SK-N-SH (cell line): ENCODE data around the gene S100B. TPM values are rescaled to one million over a fixed set of nuclear protein-coding genes. Genes with fewer than 3 reads are reported as not detected.

Experiments used
- CTCF ChIA-PET: fragments of 300-600, 350-600 bp; formaldehyde crosslinking; extraction: SDS; loops from one replicate; lab custom pipeline; 2021; lab: Yijun Ruan, JAX
- POLR2A ChIA-PET: fragments of 350-600 bp; sonication (Branson Sonifier 250); formaldehyde crosslinking; extraction: SDS; loops from one replicate; lab custom pipeline; 2020; ENCODE audit warnings: antibody characterized with exemption, inconsistent platforms; lab: Yijun Ruan, JAX
- DNase-seq: peaks from one replicate; pipeline ENCODE4 v3.0.0; 2012
- H2AFZ ChIP-seq: fragments of 200-600 bp; sonication (generic); 2 replicates; pipeline ENCODE4 v1.8.1; 2016; ENCODE audit warnings: antibody characterized with exemption, mild to moderate bottlenecking, low read depth
- H3F3A ChIP-seq: fragments of 200-600 bp; sonication (generic); replicated peaks from 2 replicates; pipeline ENCODE3; 2016; ENCODE audit warnings: antibody characterized with exemption, mild to moderate bottlenecking; ENCODE audit not compliant: insufficient read depth
- H3K27ac ChIP-seq, 2 experiments: fragments of 200-500 bp in 1 of 2; fragments of 200-600 bp in 1 of 2; sonication (Bioruptor generic) in 1 of 2; sonication (generic), shearing (Covaris generic) in 1 of 2; 2 replicates each; pipeline versions ENCODE4 v1.5.1 to v1.6.1; 2014 to 2016; ENCODE audit warnings: low read depth in 2 of 2, inconsistent platforms in 1 of 2, low read length in 1 of 2, mild to moderate bottlenecking in 1 of 2, mixed read lengths in 1 of 2
- H3K27me3 ChIP-seq: fragments of 200-600 bp; sonication (generic), shearing (Covaris generic); 2 replicates; pipeline ENCODE4 v1.6.1; 2016; ENCODE audit warnings: mixed run types; ENCODE audit not compliant: insufficient read depth
- H3K36me3 ChIP-seq, 2 experiments: fragments of 200-500 bp in 1 of 2; fragments of 200-600 bp in 1 of 2; sonication (Bioruptor generic) in 1 of 2; sonication (generic) in 1 of 2; replicated peaks in 1 of 2; 2 replicates each; pipeline versions ENCODE3 to v1.5.1; 2014 to 2016; ENCODE audit warnings: low read length in 1 of 2, mild to moderate bottlenecking in 1 of 2; ENCODE audit not compliant: insufficient read depth in 2 of 2, control insufficient read depth in 1 of 2
- H3K4me1 ChIP-seq, 2 experiments: fragments of 200-500 bp in 1 of 2; fragments of 200-600 bp in 1 of 2; sonication (Bioruptor generic) in 1 of 2; sonication (generic), shearing (Covaris generic) in 1 of 2; 2 replicates each; pipeline versions ENCODE4 v1.5.1 to v1.6.1; 2014 to 2016; ENCODE audit warnings: low read depth in 1 of 2, low read length in 1 of 2, mixed run types in 1 of 2; ENCODE audit not compliant: insufficient read depth in 2 of 2, control insufficient read depth in 1 of 2
- H3K4me2 ChIP-seq: fragments of 200-600 bp; sonication (generic), shearing (Covaris generic); 2 replicates; pipeline ENCODE4 v1.6.1; 2017; ENCODE audit warnings: mixed run types
- H3K4me3 ChIP-seq, 2 experiments: fragments of 200-500 bp in 1 of 2; fragments of 200-600 bp in 1 of 2; sonication (Bioruptor generic) in 1 of 2; sonication (generic), shearing (Covaris generic) in 1 of 2; 2 replicates each; pipeline versions ENCODE4 v1.5.1 to v1.8.1; 2014 to 2016; ENCODE audit warnings: low read depth in 2 of 2, inconsistent platforms in 1 of 2, low read length in 1 of 2, mild to moderate bottlenecking in 1 of 2, mixed read lengths in 1 of 2, moderate library complexity in 1 of 2
- H3K79me2 ChIP-seq: fragments of 200-600 bp; sonication (generic); 2 replicates; pipeline ENCODE4 v1.8.1; 2017; ENCODE audit warnings: mild to moderate bottlenecking; ENCODE audit not compliant: insufficient read depth
- H3K9ac ChIP-seq: fragments of 200-600 bp; sonication (generic); 2 replicates; pipeline ENCODE4 v1.6.1; 2017; ENCODE audit warnings: mixed run types
- H3K9me2 ChIP-seq: fragments of 200-600 bp; sonication (generic); 2 replicates; pipeline ENCODE4 v1.6.1; 2017; ENCODE audit warnings: mixed run types
- H3K9me3 ChIP-seq: fragments of 200-600 bp; sonication (generic); 2 replicates; pipeline ENCODE4 v1.6.1; 2017; ENCODE audit warnings: mixed run types, mild to moderate bottlenecking, moderate library complexity
- H4K20me1 ChIP-seq: fragments of 200-600 bp; sonication (generic); 2 replicates; pipeline ENCODE4 v1.6.1; 2017; ENCODE audit warnings: mild to moderate bottlenecking, mixed run types; ENCODE audit not compliant: insufficient read depth
- CHD2 ChIP-seq: fragments of 150-350 bp; IDR thresholded peaks from 2 replicates; pipeline ENCODE4 v1.6.1; 2018; ENCODE audit warnings: low read length; ENCODE audit not compliant: partially characterized antibody
- ELF1 ChIP-seq: IDR thresholded peaks from 2 replicates; pipeline ENCODE4 v1.4.0; 2012
- EP300 ChIP-seq, 2 experiments: IDR thresholded peaks; 2 replicates each; pipeline versions ENCODE4 v1.4.0 to v1.6.1; 2012; ENCODE audit warnings: borderline replicate concordance in 1 of 2, low read depth in 1 of 2, low read length in 1 of 2
- EZH2phosphoT487 ChIP-seq: fragments of 200-600 bp; sonication (generic); IDR thresholded peaks from 2 replicates; pipeline ENCODE4 v1.6.1; 2017; ENCODE audit warnings: low read depth, mixed run types, mild to moderate bottlenecking, antibody characterized with exemption, moderate library complexity, borderline replicate concordance
- FOSL2 ChIP-seq: IDR thresholded peaks from 2 replicates; pipeline ENCODE4 v1.4.0; 2012; ENCODE audit warnings: low read depth, mild to moderate bottlenecking, moderate library complexity, borderline replicate concordance
- FOXJ3 ChIP-seq: sonication (generic); formaldehyde crosslinking; IDR thresholded peaks from 2 replicates; pipeline ENCODE4 v1.5.1; 2020; ENCODE audit warnings: mild to moderate bottlenecking, missing genetic modification reagents
- MXI1 ChIP-seq: IDR thresholded peaks from 2 replicates; pipeline ENCODE4 v1.6.1; 2012; ENCODE audit warnings: mild to moderate bottlenecking, low read depth, low read length, improper control_type of control experiment
- NFIC ChIP-seq: IDR thresholded peaks from 2 replicates; pipeline ENCODE4 v1.4.0; 2012; ENCODE audit warnings: borderline replicate concordance
- NRF1 ChIP-seq: IDR thresholded peaks from 2 replicates; pipeline ENCODE4 v1.6.1; 2012; ENCODE audit warnings: low read depth, mild to moderate bottlenecking, low read length
- RCOR1 ChIP-seq: fragments of 150-350 bp; IDR thresholded peaks from 2 replicates; pipeline ENCODE4 v1.6.1; 2017; ENCODE audit warnings: antibody characterized with exemption, low read length
- RFX5 ChIP-seq: IDR thresholded peaks from 2 replicates; pipeline ENCODE4 v1.6.1; 2012; ENCODE audit warnings: mild to moderate bottlenecking, improper control_type of control experiment, low read length
- SMC3 ChIP-seq: IDR thresholded peaks from 2 replicates; pipeline ENCODE4 v1.6.1; 2012; ENCODE audit warnings: low read depth, low read length, improper control_type of control experiment
- TCF12 ChIP-seq: IDR thresholded peaks from 2 replicates; pipeline ENCODE4 v1.4.0; 2012
- TEAD4 ChIP-seq: IDR thresholded peaks from 2 replicates; pipeline ENCODE4 v1.4.0; 2012; ENCODE audit warnings: mild to moderate bottlenecking, borderline replicate concordance; ENCODE audit not compliant: insufficient read depth
- WGBS: methylation state at CpG from one replicate; pipeline ENCODE4 v1.1.6; 2017; ENCODE audit warnings: low lambda C conversion rate; 5-methylcytosine and 5-hydroxymethylcytosine counted together
- polyA plus RNA-seq, 3 experiments: library from polyadenylated mRNA; depleted of rRNA; stranded (reverse); fragments of >200 nt; gene quantifications; 2 replicates each; pipeline ENCODE4 v1.2.3, GENCODE V29; 2012
- TF ChIP-seq, protein P1 (sequence below): IDR thresholded peaks from 2 replicates; pipeline ENCODE4; 2012
- TF ChIP-seq, protein P2 (sequence below): IDR thresholded peaks from 2 replicates; pipeline ENCODE4 v1.6.1; 2012; ENCODE audit warnings: mild to moderate bottlenecking, low read depth, low read length, moderate library complexity

The S100B gene
- polyA plus RNA-seq, 1 of the 3 experiments (the other 2 are of a cell fraction), result 0.12 TPM

DNA sequence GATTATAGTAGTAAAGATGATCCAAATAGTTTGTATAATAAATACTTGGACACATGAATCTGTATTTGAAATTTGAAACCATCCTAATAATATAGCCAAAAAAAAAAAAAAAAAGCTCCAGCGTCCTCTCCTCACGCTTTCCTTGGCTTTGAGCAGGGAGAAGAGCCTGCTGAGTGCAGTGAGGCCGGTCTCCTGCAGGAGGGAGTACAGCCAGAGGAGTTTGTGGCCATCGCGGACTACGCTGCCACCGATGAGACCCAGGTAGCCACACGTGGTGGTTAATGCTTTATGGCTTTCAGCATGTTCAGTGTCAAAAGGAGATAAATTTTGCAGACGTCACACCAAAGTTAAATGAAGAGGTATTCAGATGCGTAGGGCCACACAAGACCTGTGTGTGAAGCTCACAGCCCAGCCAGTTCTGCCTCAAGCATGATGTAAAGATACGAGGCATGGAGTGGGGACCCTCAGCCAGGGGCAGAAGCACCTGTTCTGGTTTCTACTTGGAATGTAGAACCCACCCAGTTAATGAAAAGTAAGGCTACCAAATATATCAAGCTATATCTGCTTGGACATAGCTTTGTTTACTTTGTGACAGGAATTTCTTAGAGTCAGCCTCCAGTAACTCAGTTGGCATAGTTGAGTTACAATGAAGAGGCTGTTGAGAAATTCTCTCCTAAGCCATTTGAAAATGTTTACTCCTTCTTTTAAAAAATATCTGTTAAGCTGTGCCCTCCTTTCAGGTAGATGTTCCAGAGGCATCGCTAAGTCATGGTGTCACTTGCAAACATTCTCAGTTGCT is 38.7 kb upstream of the S100B start:
- H4K20me1 ChIP-seq, result peaks cover 18% of the 10 kb centered on the region
- CTCF ChIA-PET, result interaction anchor here (0.8 to 1.6 kb wide), 2 partner anchors 10 to 18 kb away, joined by 4 to 7 read pairs; no protein-coding TSS in a partner anchor
- no peak overlapping the region for H2AFZ ChIP-seq
- no peak for DNase-seq
- no peaks in the 10 kb centered on the region for H3K27me3 ChIP-seq
- no peak overlapping the region for H3K27ac ChIP-seq
- no peak for TF ChIP-seq RCOR1
- TF ChIP-seq TEAD4, result no peak
- TF ChIP-seq, protein P1, sequence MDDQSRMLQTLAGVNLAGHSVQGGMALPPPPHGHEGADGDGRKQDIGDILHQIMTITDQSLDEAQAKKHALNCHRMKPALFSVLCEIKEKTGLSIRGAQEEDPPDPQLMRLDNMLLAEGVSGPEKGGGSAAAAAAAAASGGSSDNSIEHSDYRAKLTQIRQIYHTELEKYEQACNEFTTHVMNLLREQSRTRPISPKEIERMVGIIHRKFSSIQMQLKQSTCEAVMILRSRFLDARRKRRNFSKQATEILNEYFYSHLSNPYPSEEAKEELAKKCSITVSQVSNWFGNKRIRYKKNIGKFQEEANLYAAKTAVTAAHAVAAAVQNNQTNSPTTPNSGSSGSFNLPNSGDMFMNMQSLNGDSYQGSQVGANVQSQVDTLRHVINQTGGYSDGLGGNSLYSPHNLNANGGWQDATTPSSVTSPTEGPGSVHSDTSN, result no peak
- no peak for TF ChIP-seq ELF1
- no peak for TF ChIP-seq RFX5
- TF ChIP-seq CHD2, result no peak
- TF ChIP-seq FOXJ3, result no peak
- TF ChIP-seq NFIC, result no peak
- TF ChIP-seq EP300 (IDR thresholded peaks at IDR 0.05; ENCODE audit: borderline replicate concordance in 1 of 2, low read depth in 1 of 2, low read length in 1 of 2), result no peak
- TF ChIP-seq, protein P2, sequence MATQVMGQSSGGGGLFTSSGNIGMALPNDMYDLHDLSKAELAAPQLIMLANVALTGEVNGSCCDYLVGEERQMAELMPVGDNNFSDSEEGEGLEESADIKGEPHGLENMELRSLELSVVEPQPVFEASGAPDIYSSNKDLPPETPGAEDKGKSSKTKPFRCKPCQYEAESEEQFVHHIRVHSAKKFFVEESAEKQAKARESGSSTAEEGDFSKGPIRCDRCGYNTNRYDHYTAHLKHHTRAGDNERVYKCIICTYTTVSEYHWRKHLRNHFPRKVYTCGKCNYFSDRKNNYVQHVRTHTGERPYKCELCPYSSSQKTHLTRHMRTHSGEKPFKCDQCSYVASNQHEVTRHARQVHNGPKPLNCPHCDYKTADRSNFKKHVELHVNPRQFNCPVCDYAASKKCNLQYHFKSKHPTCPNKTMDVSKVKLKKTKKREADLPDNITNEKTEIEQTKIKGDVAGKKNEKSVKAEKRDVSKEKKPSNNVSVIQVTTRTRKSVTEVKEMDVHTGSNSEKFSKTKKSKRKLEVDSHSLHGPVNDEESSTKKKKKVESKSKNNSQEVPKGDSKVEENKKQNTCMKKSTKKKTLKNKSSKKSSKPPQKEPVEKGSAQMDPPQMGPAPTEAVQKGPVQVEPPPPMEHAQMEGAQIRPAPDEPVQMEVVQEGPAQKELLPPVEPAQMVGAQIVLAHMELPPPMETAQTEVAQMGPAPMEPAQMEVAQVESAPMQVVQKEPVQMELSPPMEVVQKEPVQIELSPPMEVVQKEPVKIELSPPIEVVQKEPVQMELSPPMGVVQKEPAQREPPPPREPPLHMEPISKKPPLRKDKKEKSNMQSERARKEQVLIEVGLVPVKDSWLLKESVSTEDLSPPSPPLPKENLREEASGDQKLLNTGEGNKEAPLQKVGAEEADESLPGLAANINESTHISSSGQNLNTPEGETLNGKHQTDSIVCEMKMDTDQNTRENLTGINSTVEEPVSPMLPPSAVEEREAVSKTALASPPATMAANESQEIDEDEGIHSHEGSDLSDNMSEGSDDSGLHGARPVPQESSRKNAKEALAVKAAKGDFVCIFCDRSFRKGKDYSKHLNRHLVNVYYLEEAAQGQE, result no peak
- no peak for TF ChIP-seq TCF12
- no peak for TF ChIP-seq FOSL2
- peaks cover 7% of the 10 kb centered on the region for H3F3A ChIP-seq
- no peaks in the 10 kb centered on the region for H3K9me2 ChIP-seq
- peaks cover 58 to 84% of the 10 kb centered on the region in 2 experiments for H3K36me3 ChIP-seq
- H3K9ac ChIP-seq, result no peak overlapping the region
- POLR2A ChIA-PET, result no interaction called here
- peaks cover 0 to 3% of the 10 kb centered on the region in 2 experiments; a peak in 1 of 4 replicates for H3K4me1 ChIP-seq
- peaks cover 74% of the 10 kb centered on the region for H3K79me2 ChIP-seq
- H3K4me2 ChIP-seq, result no peak overlapping the region
- no peaks in the 10 kb centered on the region for H3K9me3 ChIP-seq
- no peak overlapping the region for H3K4me3 ChIP-seq
- 88% methylated on average over 11 of the region's 12 CpGs for WGBS

DNA sequence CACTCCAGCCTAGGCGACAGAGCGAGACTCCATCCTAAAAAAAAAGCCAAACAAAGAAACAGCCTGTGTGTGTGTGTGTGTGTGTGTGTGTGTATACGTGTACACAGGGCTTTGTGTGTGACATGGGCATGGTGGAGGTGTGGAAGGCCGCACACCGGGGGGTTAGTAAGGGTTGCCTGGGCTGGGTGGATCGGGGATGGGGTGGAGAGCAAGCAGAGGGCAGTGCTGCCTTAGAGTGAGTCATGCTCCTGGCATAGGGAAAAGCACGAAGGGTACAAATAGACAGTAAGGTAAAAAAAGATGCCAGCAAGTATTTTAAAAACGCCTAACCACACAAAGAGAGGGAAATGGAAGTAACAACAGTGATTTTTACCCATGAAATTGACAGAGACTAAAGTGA is 36.8 kb upstream of the S100B start:
- Histone ChIP-seq H3K9ac (no peak overlapping the region), H3K36me3 (peaks cover 53 to 74% of the 10 kb centered on the region in 2 experiments), H3K9me2 (no peaks in the 10 kb centered on the region), H3K79me2 (peaks cover 77% of the 10 kb centered on the region), H4K20me1 (peaks cover 29% of the 10 kb centered on the region), H2AFZ (no peak overlapping the region), H3K9me3 (no peaks in the 10 kb centered on the region), H3F3A (peaks cover 17% of the 10 kb centered on the region), H3K27me3 (no peaks in the 10 kb centered on the region), H3K27ac (no peak overlapping the region), H3K4me2 (no peak overlapping the region), H3K4me1 (peaks cover 8 to 9% of the 10 kb centered on the region in 2 experiments; a peak in 2 of 4 replicates), H3K4me3 (no peak overlapping the region)
- POLR2A ChIA-PET, result no interaction called here
- TF ChIP-seq, protein P1, result no peak
- TF ChIP-seq SMC3 (no peak), NRF1 (no peak), EZH2phosphoT487 (no peak), MXI1 (no peak)
- DNase-seq, result no peak
- 87% methylated on average over 8 of the region's 8 CpGs for WGBS
- CTCF ChIA-PET, result no interaction called here
